HG03066 (cell line): ENCODE data around the gene SEC14L5.

ENCODE experiments used
- ATAC-seq: cut with Tn5 transposase; IDR thresholded peaks from one replicate; pipeline ENCODE4 v1.9.1; 2021; ENCODE audit warnings: low read depth; ENCODE audit not compliant: unreplicated experiment

Gene SEC14L5

DNA sequence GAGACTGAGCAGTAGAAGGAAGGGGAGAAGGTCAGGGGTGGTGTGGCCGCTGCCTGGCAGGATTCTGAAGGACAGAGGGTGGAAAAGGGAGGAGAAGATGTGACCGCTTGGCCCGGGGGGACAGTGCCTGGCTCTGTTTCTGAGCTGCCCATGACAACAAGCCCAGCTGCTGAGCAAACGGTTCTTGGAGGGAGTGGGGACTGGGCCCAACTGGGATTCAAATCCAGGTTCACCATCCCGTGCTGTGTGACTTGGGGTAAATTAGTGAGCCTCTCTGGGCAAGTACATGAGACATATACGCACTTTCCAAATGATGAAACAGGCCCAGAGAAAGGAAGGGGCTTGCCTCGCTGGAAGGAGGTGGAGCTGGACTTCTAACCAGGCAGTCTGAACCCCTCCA, 23.3 kb downstream of the SEC14L5 start:
- ATAC-seq: no peak

DNA sequence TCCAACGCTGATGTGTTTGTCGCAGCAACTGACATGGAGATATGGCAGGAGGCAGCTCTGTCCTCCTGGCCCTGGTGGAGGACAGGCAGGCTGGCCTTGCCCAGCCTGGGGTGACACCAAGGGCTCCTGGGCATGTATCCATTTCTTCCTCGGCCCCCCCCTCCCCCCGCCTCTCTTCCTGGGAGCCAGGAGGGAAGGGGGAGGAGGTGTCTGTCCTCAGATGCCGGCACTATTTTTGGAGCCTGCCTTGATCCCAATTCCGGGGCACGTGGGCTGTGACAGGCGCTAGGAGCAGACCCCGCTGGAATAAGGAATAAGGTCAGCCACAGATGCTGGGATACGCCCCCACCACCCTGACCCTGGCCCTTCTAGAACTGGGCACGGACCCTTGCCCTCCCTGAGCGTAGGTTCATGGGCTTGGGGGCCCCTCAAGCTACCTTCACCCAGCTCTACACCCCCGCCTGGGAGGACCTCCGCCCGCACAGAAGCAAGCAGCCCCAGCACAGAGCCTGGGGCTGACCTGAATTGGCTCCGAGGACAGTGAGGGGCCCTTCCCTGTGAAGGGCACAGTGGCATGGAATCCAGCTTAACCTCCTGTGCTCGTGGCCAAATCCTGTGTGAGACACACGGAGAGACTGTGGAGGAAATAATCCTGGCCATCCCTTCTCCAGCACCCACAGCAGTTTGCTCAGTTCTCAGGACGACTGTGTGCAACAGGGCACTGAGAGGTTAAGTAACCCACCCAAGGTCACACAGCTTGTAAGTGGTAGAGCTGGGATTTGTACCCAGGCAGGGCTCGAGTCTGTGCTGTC, 24.1 kb downstream of the SEC14L5 start:
- no peak for ATAC-seq

- no peak for ATAC-seq
Measured at GRCh38 chr16:4984174-4984990, 26.3 kb downstream of the SEC14L5 start.

DNA sequence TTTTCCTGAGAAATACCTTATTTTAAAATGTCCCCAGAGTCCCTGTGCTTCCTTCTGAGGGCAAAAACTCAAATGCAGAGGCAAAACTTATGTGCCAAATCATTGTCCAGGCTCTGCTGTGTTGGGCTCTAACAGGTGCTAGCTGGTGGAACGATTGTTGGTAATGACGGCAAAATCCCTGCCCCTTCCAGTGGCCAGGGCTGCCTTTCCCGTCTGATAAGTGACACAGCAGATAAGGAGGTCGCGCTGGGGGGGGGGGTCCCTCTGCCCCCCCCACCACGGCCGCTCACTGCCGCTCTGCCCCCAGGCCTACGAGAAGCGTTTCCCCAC, 29.1 kb downstream of the SEC14L5 start:
- no peak for ATAC-seq

- ATAC-seq: no peak
Measured at GRCh38 chr16:4987580-4988374, 29.6 kb downstream of the SEC14L5 start.

DNA sequence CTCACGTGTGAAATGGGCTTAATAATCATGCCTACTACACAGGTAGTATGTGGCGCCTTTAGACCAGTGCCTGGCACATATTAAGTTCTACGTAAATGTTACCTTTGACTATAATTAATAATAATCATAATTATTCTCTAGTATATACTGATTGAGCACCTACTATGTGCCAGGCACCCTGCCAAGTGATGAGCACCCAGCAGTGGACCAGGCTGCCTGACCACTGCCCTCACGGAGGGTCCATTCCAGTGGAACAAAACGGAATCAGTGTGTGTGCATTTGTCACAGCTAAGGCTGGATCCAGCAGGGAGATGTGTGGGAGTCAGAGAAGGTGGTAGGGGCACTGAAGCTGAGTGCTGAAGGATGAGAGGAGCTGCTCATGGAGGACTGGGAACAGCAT, 30.5 kb downstream of the SEC14L5 start:
- ATAC-seq: no peak

DNA sequence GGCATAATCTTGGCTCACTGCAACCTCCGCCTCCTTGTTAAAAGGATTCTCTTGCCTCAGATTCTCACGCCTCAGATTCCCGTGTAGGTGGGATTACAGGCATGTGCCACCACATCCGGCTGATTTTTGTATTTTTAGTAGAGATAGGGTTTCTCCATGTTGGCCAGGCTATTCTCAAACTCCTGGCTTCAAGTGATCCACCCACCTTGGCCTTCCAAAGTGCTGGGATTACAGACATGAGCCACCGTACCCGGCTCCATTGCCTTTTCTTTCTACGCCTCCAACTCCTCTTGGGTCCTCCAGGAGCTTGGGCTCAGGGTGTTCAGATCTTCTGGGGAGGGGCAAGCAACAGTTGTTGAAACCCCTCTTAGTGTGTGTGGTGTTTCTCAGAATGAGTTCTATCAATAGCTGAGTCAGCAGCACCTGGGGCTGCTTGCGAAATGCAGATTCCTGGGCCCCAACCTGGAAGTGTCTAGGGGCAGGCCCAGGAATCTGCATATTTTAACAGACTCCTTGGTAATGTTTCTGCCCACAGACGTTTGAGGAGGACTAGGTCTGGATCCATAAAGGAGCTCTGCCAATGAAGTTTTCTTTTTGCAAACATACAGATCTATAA, 31.4 kb downstream of the SEC14L5 start:
- no peak for ATAC-seq

GRCh38 chr16:4990415-4990814, 32.3 kb downstream of the SEC14L5 start:
- no peak for ATAC-seq

DNA sequence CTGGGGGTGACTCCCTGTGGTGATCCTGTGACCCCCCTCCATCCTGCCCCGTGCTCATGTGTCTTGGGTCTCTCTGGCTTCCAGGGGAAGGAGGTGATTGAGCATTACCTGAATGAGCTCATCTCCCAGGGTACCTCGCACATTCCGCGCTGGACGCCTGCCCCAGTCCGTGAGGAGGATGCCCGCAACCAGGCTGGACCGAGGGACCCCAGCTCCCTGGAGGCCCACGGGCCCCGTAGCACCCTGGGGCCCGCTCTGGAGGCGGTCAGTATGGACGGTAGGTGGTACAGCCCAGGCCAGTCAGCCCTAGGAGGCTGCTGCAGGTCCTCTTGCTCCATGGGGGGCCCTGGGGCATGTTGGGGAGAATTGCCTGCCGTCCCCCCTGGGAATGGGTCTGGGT, 33.6 kb downstream of the SEC14L5 start:
- no peak for ATAC-seq

DNA sequence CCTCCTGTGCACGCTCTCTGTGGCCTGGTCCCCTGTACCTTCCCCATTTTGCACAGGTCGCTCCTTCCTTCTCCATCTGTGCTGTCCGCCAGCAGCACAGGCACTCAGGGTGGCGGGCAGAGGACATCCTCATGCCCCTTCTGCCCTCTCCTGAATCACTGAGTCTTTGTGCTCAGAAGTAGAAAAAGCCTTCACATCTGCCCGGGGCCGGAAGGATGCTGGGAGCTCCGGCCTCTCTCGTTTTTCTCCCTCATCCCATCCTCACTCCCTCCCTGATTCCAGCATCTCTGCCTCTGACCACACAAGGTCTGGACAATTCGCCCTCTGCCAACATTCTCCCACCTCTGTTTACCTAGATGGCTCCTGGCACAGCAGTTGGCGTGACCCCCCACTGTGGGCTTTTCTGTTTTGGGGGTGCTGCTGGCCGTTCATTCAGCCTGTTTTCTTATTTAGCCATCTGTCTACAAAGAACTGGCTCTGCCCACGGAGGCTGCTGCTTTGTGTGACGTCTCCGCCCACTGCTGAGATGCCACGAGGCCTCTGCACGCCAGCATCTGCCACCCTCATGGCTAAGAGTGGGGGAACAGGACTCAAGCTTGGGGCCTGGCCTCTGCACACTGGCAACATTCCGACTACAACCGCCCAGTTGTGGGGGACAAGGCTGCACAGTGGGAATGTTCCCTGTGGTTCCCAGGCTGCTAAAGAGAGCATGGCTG, 36.7 kb downstream of the SEC14L5 start:
- ATAC-seq: no peak

DNA sequence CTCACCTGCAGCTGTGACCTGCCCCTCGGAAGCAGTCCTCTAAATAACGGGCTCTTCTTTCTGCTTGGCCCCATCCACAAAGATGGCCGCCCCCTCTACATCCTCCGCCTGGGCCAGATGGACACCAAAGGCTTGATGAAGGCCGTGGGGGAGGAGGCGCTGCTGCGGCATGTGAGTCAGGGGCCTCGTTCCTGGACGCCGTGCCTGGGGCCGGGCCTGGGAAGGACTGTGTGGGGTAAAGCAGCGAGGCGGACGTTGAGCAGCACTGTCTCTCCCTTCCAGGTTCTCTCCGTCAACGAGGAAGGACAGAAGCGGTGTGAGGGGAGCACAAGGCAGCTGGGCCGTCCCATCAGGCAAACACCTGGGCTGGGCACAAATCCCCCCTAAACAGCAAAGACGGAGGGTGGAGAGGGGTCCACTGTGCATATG, 42.5 kb downstream of the SEC14L5 start:
- no peak for ATAC-seq

DNA sequence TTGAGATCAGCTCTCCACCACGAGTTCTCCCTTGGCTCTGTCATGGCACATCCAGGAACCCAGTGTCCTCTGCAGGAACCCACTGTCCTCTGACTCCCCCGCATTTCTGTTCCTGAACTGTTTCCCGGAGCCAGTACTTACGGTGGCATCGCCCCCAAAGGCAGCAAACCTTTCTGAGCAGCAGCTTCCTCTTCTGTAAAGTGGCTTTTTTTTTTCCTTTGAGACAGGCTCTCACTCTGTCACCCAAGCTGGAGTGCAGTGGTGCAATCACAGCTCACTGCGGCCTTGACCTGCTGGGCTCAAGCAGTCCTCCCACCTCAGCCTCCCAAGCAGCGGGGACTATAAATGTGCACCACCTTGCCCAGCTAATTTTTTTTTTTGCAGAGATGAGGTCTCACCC, 43.4 kb downstream of the SEC14L5 start:
- no peak for ATAC-seq

DNA sequence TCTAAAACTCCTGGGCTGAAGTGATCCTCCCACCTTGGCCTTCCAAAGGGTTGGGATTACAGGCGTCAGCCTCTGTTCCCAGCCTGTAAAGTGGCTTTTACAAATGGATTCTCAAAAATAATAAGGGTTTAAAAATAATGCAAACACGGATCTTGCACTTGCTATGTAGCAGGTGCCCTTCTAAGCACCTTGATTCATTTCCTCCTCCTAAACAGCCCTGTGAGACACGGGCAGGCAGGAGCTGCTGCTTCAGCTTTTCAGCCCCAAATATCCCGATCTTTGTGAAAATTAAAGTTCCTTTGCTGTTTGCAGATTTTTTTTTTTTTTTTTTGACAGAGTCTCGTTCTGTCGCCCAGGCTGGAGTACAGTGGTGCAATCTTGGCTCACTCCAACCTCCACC, 43.9 kb downstream of the SEC14L5 start:
- no peak for ATAC-seq

DNA sequence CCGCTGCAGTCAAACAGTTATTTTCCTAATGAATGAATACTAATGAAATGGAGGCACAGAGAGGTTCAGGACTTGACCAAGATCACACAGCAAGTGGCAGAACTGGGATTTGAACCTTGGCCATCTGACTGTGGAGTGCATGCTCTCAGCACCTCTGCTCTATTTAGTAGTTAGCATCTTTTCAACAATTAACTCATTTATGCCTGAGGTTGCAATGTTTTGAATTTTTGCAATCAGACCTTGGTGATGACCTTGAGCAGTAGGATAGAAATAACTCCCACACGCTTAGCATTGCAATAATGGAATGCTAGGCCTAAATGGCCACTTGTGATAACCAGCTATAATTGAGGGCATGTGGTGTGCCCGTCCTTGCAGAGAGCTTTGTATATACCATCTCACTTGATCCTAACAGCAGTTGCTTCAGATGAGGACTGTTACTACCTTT, 44.6 kb downstream of the SEC14L5 start:
- ATAC-seq: no peak

GRCh38 chr16:5003211-5003610, 45.1 kb downstream of the SEC14L5 start:
- ATAC-seq: no peak

DNA sequence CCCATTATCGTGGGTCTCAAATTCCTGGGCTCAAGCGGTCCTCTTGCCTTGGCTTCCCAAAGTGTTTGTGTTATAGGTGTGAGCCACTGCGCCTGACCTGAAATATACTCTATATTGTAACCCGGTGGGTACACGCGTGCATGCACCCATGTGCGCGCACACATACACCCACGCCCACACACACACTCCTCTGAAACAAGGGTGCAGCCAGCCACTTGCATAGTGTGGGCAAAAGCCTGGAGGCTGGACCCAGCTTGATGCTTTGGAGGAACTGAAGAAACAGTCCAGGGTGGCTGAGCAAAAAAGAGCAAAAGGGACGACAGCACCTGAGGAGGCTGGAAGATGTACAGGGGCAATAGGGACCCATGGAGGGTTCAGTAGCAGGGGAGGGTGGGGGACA, 45.7 kb downstream of the SEC14L5 start:
- no peak for ATAC-seq

DNA sequence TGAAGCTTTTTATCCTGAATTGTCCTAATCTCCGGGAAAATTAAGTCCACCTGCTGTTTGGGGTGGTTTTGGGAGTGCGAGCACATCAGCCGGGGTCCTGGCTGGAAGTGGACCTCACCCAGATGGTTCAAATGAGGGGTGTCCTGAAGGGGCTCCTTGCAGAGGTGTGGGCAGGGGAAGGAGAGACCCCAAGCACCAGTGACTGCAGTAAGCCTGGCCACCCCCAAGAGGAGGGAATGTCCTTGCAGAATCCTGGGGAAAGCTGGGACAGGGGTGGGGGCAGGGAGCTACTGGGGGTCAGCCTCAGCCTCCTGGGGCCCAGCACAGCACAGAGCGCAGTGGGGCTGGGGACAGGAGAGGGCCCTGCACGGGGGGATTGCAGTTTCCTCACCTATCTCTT, 46.2 kb downstream of the SEC14L5 start:
- no peak for ATAC-seq

- ATAC-seq: no peak
Measured at GRCh38 chr16:5005916-5006315, 47.8 kb downstream of the SEC14L5 start.

DNA sequence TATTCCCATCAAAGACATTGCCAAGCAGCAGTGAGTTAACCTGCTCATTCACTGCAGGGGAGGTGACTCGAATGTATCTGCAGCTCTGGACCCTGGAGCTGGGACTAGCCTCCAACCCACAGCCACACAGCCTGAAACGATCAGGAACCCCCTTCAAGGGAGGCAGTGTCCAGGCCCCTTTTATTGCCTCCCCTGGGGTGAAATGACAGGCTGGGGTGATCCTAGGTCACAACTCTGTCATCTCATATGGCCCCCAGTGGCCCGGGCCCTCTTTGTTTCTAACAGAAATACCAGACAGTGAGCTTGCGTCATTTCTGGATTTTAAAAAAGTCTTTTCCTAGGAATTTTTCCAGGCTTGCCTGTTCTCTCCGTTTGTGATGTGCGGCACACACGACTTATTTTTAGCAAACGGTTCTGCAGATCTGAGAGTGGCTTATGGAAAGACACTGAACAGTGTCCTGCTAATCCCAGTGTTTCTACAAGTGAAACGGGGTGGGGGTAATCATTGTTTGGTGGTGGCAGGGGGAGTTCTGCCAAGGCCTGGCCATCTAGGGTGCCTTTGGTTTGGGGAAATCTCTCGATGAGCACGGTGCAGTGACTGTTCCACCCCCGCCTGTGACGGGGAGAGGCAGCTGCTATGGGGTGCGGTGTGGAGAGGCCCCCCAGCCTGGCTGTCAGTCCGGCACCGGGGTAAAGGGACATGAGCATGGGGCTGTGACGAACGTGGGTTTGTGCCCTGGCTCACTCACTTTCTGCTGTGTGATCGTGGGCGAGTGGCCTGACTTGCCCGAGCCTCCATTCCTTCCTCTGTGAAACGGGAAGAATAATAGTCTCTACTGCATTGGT, 48.4 kb downstream of the SEC14L5 start:
- no peak for ATAC-seq
